H9 (cell line): ENCODE measurements around the gene KCMF1. TPM values are rescaled to one million over a fixed set of nuclear protein-coding genes. Genes with fewer than 3 reads are reported as not detected.

Experiments used
- DNase-seq: peaks from one replicate; pipeline ENCODE4 v3.0.0-alpha.2; 2017
- H2AFZ ChIP-seq: one replicate; pipeline ENCODE4 v1.6.1; 2013; ENCODE audit warnings: mild to moderate bottlenecking, low read length, control low read depth, moderate library complexity
- H2AK5ac ChIP-seq: 2 replicates; pipeline ENCODE4 v1.6.1; 2013; ENCODE audit warnings: low read length, control low read depth, mixed read lengths; ENCODE audit not compliant: insufficient read length
- H2BK120ac ChIP-seq: one replicate; pipeline ENCODE4 v1.6.1; 2013; ENCODE audit warnings: low read depth, mild to moderate bottlenecking, low read length, control low read depth, inconsistent platforms; ENCODE audit not compliant: poor library complexity, severe bottlenecking
- H2BK12ac ChIP-seq: 2 replicates; pipeline ENCODE4 v1.6.1; 2013; ENCODE audit warnings: low read length, control low read depth, mixed read lengths, low read depth; ENCODE audit not compliant: insufficient read length
- H2BK15ac ChIP-seq: 2 replicates; pipeline ENCODE4 v1.6.1; 2013; ENCODE audit warnings: low read depth, low read length, control low read depth
- H2BK20ac ChIP-seq: one replicate; pipeline ENCODE4 v1.6.1; 2013; ENCODE audit warnings: low read depth, mild to moderate bottlenecking, low read length, control low read depth, inconsistent platforms; ENCODE audit not compliant: poor library complexity, severe bottlenecking
- H2BK5ac ChIP-seq: 2 replicates; pipeline ENCODE4 v1.6.1; 2013; ENCODE audit warnings: low read length, control low read depth, mixed read lengths; ENCODE audit not compliant: insufficient read length
- H3K14ac ChIP-seq: 2 replicates; pipeline ENCODE4 v1.6.1; 2013; ENCODE audit warnings: low read length, control low read depth; ENCODE audit not compliant: insufficient read depth
- H3K18ac ChIP-seq: 2 replicates; pipeline ENCODE4 v1.6.1; 2013; ENCODE audit warnings: low read depth, mild to moderate bottlenecking, mixed read lengths, low read length, control low read depth; ENCODE audit not compliant: insufficient read length
- H3K23ac ChIP-seq: 2 replicates; pipeline ENCODE4 v1.6.1; 2013; ENCODE audit warnings: low read length, control low read depth, mixed read lengths, low read depth; ENCODE audit not compliant: insufficient read length
- H3K23me2 ChIP-seq: 2 replicates; pipeline ENCODE4 v1.6.1; 2013; ENCODE audit warnings: low read depth, mild to moderate bottlenecking, mixed read lengths, low read length, control low read depth; ENCODE audit not compliant: insufficient read length, poor library complexity, severe bottlenecking
- H3K27ac ChIP-seq: 2 replicates; pipeline ENCODE4 v1.5.1; 2013; ENCODE audit warnings: low read length, control low read depth, mixed read lengths, low read depth; ENCODE audit not compliant: insufficient read length
- H3K27me3 ChIP-seq: 2 replicates; pipeline ENCODE4 v1.6.1; 2013; ENCODE audit warnings: low read length, control low read depth, inconsistent platforms; ENCODE audit not compliant: insufficient read depth
- H3K4ac ChIP-seq: 2 replicates; pipeline ENCODE4 v1.6.1; 2013; ENCODE audit warnings: low read depth, mild to moderate bottlenecking, control low read depth, inconsistent platforms, low read length, moderate library complexity
- H3K4me1 ChIP-seq: 2 replicates; pipeline ENCODE4 v1.6.1; 2013; ENCODE audit warnings: low read length, control low read depth, inconsistent platforms; ENCODE audit not compliant: insufficient read depth
- H3K4me2 ChIP-seq: 2 replicates; pipeline ENCODE4 v1.6.1; 2013; ENCODE audit warnings: low read length, control low read depth, mixed read lengths; ENCODE audit not compliant: insufficient read length, insufficient read depth
- H3K56ac ChIP-seq: 2 replicates; pipeline ENCODE4 v1.6.1; 2013; ENCODE audit warnings: low read depth, mild to moderate bottlenecking, mixed read lengths, low read length, control low read depth; ENCODE audit not compliant: insufficient read length
- H3K79me1 ChIP-seq: 2 replicates; pipeline ENCODE4 v1.6.1; 2013; ENCODE audit warnings: low read depth, mild to moderate bottlenecking, moderate library complexity, low read length, control low read depth, inconsistent platforms; ENCODE audit not compliant: insufficient read depth, poor library complexity, severe bottlenecking
- H3K79me2 ChIP-seq: 2 replicates; pipeline ENCODE4 v1.6.1; 2013; ENCODE audit warnings: low read length, control low read depth, inconsistent platforms; ENCODE audit not compliant: insufficient read depth
- H3K9ac ChIP-seq: 2 replicates; pipeline ENCODE4 v1.6.1; 2013; ENCODE audit warnings: low read length, control low read depth, mixed read lengths; ENCODE audit not compliant: insufficient read length; ENCODE audit errors: extremely low read depth
- H3K9me3 ChIP-seq: one replicate; pipeline ENCODE4 v1.6.1; 2013; ENCODE audit warnings: low read depth, low read length, inconsistent platforms; ENCODE audit not compliant: control insufficient read depth
- H3T11ph ChIP-seq: one replicate; pipeline ENCODE4 v1.6.1; 2013; ENCODE audit warnings: mild to moderate bottlenecking, low read length, control low read depth, inconsistent platforms
- H4K20me1 ChIP-seq: one replicate; pipeline ENCODE4 v1.6.1; 2013; ENCODE audit not compliant: control insufficient read depth, insufficient read length, insufficient read depth
- H4K5ac ChIP-seq: 2 replicates; pipeline ENCODE4 v1.6.1; 2013; ENCODE audit warnings: low read depth, mild to moderate bottlenecking, mixed read lengths, low read length, control low read depth; ENCODE audit not compliant: insufficient read length
- H4K8ac ChIP-seq: replicated peaks from 2 replicates; pipeline ENCODE4 v1.6.1; 2013; ENCODE audit warnings: low read length, control low read depth, mixed read lengths, low read depth; ENCODE audit not compliant: insufficient read length
- H4K91ac ChIP-seq: 2 replicates; pipeline ENCODE4 v1.6.1; 2013; ENCODE audit warnings: low read depth, mild to moderate bottlenecking, moderate library complexity, mixed read lengths, low read length, control low read depth; ENCODE audit not compliant: insufficient read length
- H3K27ac Mint-ChIP-seq, 3 experiments: 2 replicates in 2 of 3; 3 replicates in 1 of 3; pipeline ENCODE4 v1.8.0; 2020 to 2021; ENCODE audit warnings: mixed read lengths in 3 of 3, mild to moderate bottlenecking in 1 of 3, moderate library complexity in 1 of 3
- H3K27me3 Mint-ChIP-seq: 2 replicates; pipeline ENCODE4 v1.8.0; 2021; ENCODE audit warnings: low read depth, mild to moderate bottlenecking, moderate library complexity, mixed read lengths
- H3K36me3 Mint-ChIP-seq, 3 experiments: 2 replicates in 2 of 3; 3 replicates in 1 of 3; pipeline ENCODE4 v1.8.0; 2020 to 2021; ENCODE audit warnings: low read depth in 3 of 3, mixed read lengths in 3 of 3; ENCODE audit not compliant: insufficient read depth in 1 of 3
- H3K4me1 Mint-ChIP-seq, 2 experiments: 2 replicates each; pipeline ENCODE4 v1.8.0; 2020; ENCODE audit warnings: mixed read lengths in 2 of 2
- H3K4me3 Mint-ChIP-seq, 2 experiments: 2 replicates in 1 of 2; 3 replicates in 1 of 2; pipeline ENCODE4 v1.8.0; 2020 to 2021; ENCODE audit warnings: mild to moderate bottlenecking in 2 of 2, mixed read lengths in 2 of 2, moderate library complexity in 1 of 2
- H3K9me3 Mint-ChIP-seq, 2 experiments: 2 replicates in 1 of 2; 3 replicates in 1 of 2; pipeline ENCODE4 v1.8.0; 2020; ENCODE audit warnings: mild to moderate bottlenecking in 2 of 2, mixed read lengths in 2 of 2, moderate library complexity in 1 of 2
- total RNA-seq: library from RNA; stranded (reverse); gene quantifications from 2 replicates; pipeline ENCODE4 v1.2.1, GENCODE V29; 2021
- TF ChIP-seq, protein P1 (sequence below): fragments of 200-600 bp; sonication (generic); conservative IDR thresholded peaks from 3 replicates; pipeline ENCODE4 v1.8.0; 2021; ENCODE audit warnings: antibody characterized with exemption, mild to moderate bottlenecking

Gene KCMF1
- total RNA-seq, 1 experiment from 2014 or later = 113 TPM

DNA sequence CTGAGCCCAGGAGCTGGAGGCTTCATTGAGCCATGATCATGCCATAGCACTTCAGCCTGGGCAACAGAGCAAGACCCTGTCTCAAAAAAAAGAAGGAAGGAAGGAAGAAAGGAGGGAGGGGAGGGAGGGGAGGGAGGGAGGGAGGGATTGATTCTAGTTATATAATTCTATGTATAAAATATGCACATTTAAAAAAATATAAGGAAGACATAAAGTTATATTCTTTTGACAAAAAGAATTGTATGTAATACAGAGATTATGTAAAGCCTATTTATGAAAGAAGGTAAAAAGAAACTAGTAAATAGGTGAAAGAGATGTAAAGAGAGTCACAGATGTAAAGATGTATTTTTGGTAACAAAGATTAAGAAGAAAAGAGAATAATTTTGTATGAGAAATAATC is 48.0 kb upstream of the KCMF1 start:
- H3K4me1 ChIP-seq = no peaks in the 10 kb centered on the region
- no peak overlapping the region for H3K14ac ChIP-seq
- no peaks in the 10 kb centered on the region; the same call in 1 of the 2 replicates for H3K27me3 ChIP-seq
- peaks cover 5% of the 10 kb centered on the region for H3K23me2 ChIP-seq
- Mint-ChIP-seq H3K27me3 (peaks cover 12% of the 10 kb centered on the region), H3K4me3 (no peak overlapping the region), H3K36me3 (no peaks in the 10 kb centered on the region), H3K4me1 (peaks cover 28% of the 10 kb centered on the region in 2 experiments), H3K27ac (no peak overlapping the region; a peak in 1 of 7 replicates), H3K9me3 (no peaks in the 10 kb centered on the region; a peak in 1 of 5 replicates)
- H4K20me1 ChIP-seq = no peaks in the 10 kb centered on the region
- H2BK5ac ChIP-seq = no peak overlapping the region
- no peak overlapping the region for H2BK15ac ChIP-seq
- H2BK12ac ChIP-seq = no peak overlapping the region
- H3K23ac ChIP-seq = no peak overlapping the region
- no peak overlapping the region for H2BK20ac ChIP-seq
- H2AFZ ChIP-seq = no peak overlapping the region
- no peak overlapping the region for H4K8ac ChIP-seq
- H4K91ac ChIP-seq = no peak overlapping the region
- no peak for DNase-seq
- H3T11ph ChIP-seq = no peak overlapping the region
- H2BK120ac ChIP-seq = no peak overlapping the region
- H3K9me3 ChIP-seq = no peaks in the 10 kb centered on the region
- no peak overlapping the region for H3K56ac ChIP-seq
- no peaks in the 10 kb centered on the region for H3K79me2 ChIP-seq
- TF ChIP-seq, protein P1, sequence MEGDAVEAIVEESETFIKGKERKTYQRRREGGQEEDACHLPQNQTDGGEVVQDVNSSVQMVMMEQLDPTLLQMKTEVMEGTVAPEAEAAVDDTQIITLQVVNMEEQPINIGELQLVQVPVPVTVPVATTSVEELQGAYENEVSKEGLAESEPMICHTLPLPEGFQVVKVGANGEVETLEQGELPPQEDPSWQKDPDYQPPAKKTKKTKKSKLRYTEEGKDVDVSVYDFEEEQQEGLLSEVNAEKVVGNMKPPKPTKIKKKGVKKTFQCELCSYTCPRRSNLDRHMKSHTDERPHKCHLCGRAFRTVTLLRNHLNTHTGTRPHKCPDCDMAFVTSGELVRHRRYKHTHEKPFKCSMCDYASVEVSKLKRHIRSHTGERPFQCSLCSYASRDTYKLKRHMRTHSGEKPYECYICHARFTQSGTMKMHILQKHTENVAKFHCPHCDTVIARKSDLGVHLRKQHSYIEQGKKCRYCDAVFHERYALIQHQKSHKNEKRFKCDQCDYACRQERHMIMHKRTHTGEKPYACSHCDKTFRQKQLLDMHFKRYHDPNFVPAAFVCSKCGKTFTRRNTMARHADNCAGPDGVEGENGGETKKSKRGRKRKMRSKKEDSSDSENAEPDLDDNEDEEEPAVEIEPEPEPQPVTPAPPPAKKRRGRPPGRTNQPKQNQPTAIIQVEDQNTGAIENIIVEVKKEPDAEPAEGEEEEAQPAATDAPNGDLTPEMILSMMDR = no peak
- no peak overlapping the region for H3K27ac ChIP-seq
- H4K5ac ChIP-seq = no peak overlapping the region
- H2AK5ac ChIP-seq = no peak overlapping the region
- no peak overlapping the region for H3K9ac ChIP-seq
- no peak overlapping the region for H3K4ac ChIP-seq
- H3K4me2 ChIP-seq = no peak overlapping the region
- H3K79me1 ChIP-seq = no peaks in the 10 kb centered on the region
- H3K18ac ChIP-seq = no peak overlapping the region
